GM21423 (cell line): Measurements from ENCODE around the gene CCL8.

Source experiments
- ATAC-seq: cut with Tn5 transposase; IDR thresholded peaks from one replicate; pipeline ENCODE4 v1.9.1; 2021; ENCODE audit warnings: mild to moderate bottlenecking, moderate library complexity; ENCODE audit not compliant: unreplicated experiment

Gene CCL8

GRCh38 chr17:34366529-34367107, 47.4 kb downstream of the CCL8 start:
- ATAC-seq = no peak

GRCh38 chr17:34367486-34368195, 48.4 kb downstream of the CCL8 start:
- ATAC-seq = no peak

- ATAC-seq = no peak
Measured at GRCh38 chr17:34368196-34368945, 49.1 kb downstream of the CCL8 start.

GRCh38 chr17:34368946-34369500, 49.8 kb downstream of the CCL8 start:
- ATAC-seq = no peak

- no peak for ATAC-seq
Measured at GRCh38 chr17:34369571-34369970, 50.3 kb downstream of the CCL8 start.

GRCh38 chr17:34370376-34370996, 51.3 kb downstream of the CCL8 start:
- no peak for ATAC-seq

- ATAC-seq = no peak
Measured at GRCh38 chr17:34370997-34371395, 51.8 kb downstream of the CCL8 start.
